NCI-H345 treated with DMSO at 0.1 percent for 48 hours (cell line): ENCODE results near the gene ANP32B.
"Not testable (repeated sequence)": the region's sequence is repeated elsewhere in the genome, so short reads cannot be mapped to it uniquely, and the experiment has no call there.

Source experiments
- DNase-seq: peaks from one replicate; lab custom pipeline; 2025; ENCODE audit not compliant: unreplicated experiment; lab: John Stamatoyannopoulos, UW

Gene ANP32B

GRCh38 chr9:97991818-97992217 lies 8.7 kb downstream of the ANP32B start:
- DNase-seq = no peak

GRCh38 chr9:97992219-97992618 lies 9.1 kb downstream of the ANP32B start:
- no peak for DNase-seq

GRCh38 chr9:97993000-97993399 lies 9.9 kb downstream of the ANP32B start:
- DNase-seq = no peak

- DNase-seq = no peak
These were observed 11.6 kb downstream of the ANP32B start for GRCh38 chr9:97994703-97995102.

GRCh38 chr9:97996676-97997075 lies 13.5 kb downstream of the ANP32B start:
- DNase-seq = not testable (repeated sequence)

- no peak for DNase-seq
These were observed 14.5 kb downstream of the ANP32B start for GRCh38 chr9:97997330-97998276.

- DNase-seq = no peak
These were observed 19.7 kb downstream of the ANP32B start for GRCh38 chr9:98002808-98003207.

- DNase-seq = no peak
These were observed 23.1 kb downstream of the ANP32B start for GRCh38 chr9:98006127-98006796.

GRCh38 chr9:98007251-98007928 lies 24.2 kb downstream of the ANP32B start:
- DNase-seq = no peak

- DNase-seq = no peak
These were observed 25.6 kb downstream of the ANP32B start for GRCh38 chr9:98008764-98009163.

GRCh38 chr9:98009437-98009836 lies 26.3 kb downstream of the ANP32B start:
- DNase-seq = no peak

- DNase-seq = no peak
These were observed 26.8 kb downstream of the ANP32B start for GRCh38 chr9:98009936-98010335.

GRCh38 chr9:98010445-98010844 lies 27.3 kb downstream of the ANP32B start:
- peak; percentile 10 for DNase-seq

GRCh38 chr9:98011122-98011521 lies 28.0 kb downstream of the ANP32B start:
- no peak for DNase-seq

- DNase-seq = no peak
These were observed 33.1 kb downstream of the ANP32B start for GRCh38 chr9:98016137-98016680.

- no peak for DNase-seq
These were observed 34.2 kb downstream of the ANP32B start for GRCh38 chr9:98017306-98017705.

GRCh38 chr9:98018347-98018746 lies 35.2 kb downstream of the ANP32B start:
- no peak for DNase-seq

GRCh38 chr9:98019098-98019497 lies 36.0 kb downstream of the ANP32B start:
- DNase-seq = no peak

- DNase-seq = not testable (repeated sequence)
These were observed 36.7 kb downstream of the ANP32B start for GRCh38 chr9:98019869-98020268.

GRCh38 chr9:98020476-98021145 lies 37.5 kb downstream of the ANP32B start:
- no peak for DNase-seq
